ENCODE results near the gene TCEAL3. TPM values are rescaled to one million over a fixed set of nuclear protein-coding genes. Genes with fewer than 3 reads are reported as not detected.

Gene TCEAL3
- polyA plus RNA-seq, 4 donors, result 2.2 to 18.6 (median 11.2) TPM

DNA sequence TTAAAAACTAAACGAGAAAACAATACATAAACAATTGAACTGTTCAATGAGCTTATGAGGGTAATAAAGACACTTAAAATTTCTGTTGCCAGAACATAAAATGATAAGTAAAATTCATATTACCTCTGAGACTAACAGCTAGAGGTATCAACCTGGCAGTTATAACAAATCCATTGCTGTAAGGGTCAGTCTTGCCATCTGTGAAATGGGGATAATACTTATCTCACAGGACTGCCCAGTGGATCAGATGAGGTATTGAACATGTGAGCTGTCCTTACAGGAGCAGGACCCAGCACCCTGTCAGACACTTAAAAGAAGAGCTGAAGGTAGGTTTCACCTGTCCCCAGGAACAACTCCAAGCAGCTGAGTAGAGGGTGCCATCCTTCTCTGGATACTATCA, 2.5 kb downstream of the TCEAL3 start:
- Histone ChIP-seq H3K27ac (ENCODE audit: low read depth in 1 of 3, low read length in 2 of 3) (no peak overlapping the region), H3K36me3 (ENCODE audit: control insufficient read depth in 3 of 3, insufficient read depth in 2 of 3, low read depth in 1 of 3, low read length in 3 of 3) (no peaks in the 10 kb centered on the region), H3K4me1 (ENCODE audit: control insufficient read depth in 3 of 3, insufficient read depth in 2 of 3, low read depth in 1 of 3, low read length in 2 of 3) (peaks cover 0 to 4% (median 0%) of the 10 kb centered on the region in 3 donors), H3K9me3 (ENCODE audit: control insufficient read depth in 2 of 2, insufficient read depth in 1 of 2, low read depth in 1 of 2, low read length in 1 of 2) (no peaks in the 10 kb centered on the region), H3K27me3 (ENCODE audit: control insufficient read depth in 3 of 3, insufficient read depth in 3 of 3, low read length in 3 of 3) (no peaks in the 10 kb centered on the region), H3K4me3 (ENCODE audit: low read depth in 1 of 3, low read length in 3 of 3) (no peak overlapping the region)
- DNase-seq (no peak), FAIRE-seq (no peak)
- 49 to 70% (median 60%) methylated on average over 1 of the region's 1 CpG for WGBS, 3 donors

DNA sequence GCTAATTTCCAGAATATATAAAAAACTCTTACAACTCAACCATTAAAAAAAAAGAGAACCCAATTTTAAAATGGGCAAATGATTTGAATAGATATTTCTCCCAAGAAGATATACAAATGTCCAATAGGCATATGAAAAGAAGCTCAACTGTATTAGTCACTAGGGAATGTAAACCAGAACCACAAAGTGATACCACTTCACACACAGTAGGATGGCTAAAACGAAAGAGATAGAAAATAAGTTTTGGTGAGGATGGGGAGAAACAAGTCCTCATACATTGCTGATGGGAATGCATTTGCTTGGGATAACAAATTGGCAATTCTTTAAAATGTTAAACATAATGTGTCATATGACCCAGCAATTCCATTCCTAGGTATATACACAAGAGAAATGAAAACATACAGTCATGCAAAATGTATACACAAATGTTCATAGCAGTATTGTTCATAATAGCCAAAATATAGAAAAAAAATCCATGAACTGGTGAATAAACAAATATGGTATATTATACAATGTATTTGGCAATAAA, 5.7 kb downstream of the TCEAL3 start:
- H3K4me1 ChIP-seq (ENCODE audit: control insufficient read depth in 3 of 3, insufficient read depth in 2 of 3, low read depth in 1 of 3, low read length in 2 of 3), result no peaks in the 10 kb centered on the region
- no peak overlapping the region for H3K27ac ChIP-seq (ENCODE audit: low read depth in 1 of 3, low read length in 2 of 3)
- FAIRE-seq, result no peak
- H3K27me3 ChIP-seq (ENCODE audit: control insufficient read depth in 3 of 3, insufficient read depth in 3 of 3, low read length in 3 of 3), result no peaks in the 10 kb centered on the region
- H3K36me3 ChIP-seq (ENCODE audit: control insufficient read depth in 3 of 3, insufficient read depth in 2 of 3, low read depth in 1 of 3, low read length in 3 of 3), result no peaks in the 10 kb centered on the region
- no peak overlapping the region for H3K4me3 ChIP-seq (ENCODE audit: low read depth in 1 of 3, low read length in 3 of 3)
- DNase-seq, result no peak
- no peaks in the 10 kb centered on the region for H3K9me3 ChIP-seq (ENCODE audit: control insufficient read depth in 2 of 2, insufficient read depth in 1 of 2, low read depth in 1 of 2, low read length in 1 of 2)
- WGBS, 3 donors, result 57 to 93% (median 78%) methylated on average over 1 of the region's 1 CpG

DNA sequence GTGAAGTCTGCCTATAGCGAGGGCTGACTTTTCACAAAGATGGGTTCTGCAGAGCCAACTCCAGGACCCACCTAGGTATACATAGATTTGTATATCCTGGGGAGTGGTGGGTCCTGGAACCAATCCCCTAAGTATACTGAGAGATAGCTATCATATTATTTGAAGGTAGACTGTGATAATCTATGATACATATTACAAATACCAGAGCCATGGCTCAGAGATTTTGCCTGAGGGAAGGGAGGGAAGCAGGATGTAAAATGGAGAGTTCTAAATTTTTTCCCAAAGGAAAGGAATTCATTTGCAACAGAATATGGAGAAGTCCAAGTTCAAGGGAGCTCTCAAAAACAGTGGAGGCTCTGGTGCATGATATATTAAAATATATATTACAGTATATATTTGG, 7.2 kb downstream of the TCEAL3 start:
- Histone ChIP-seq H3K27ac (ENCODE audit: low read depth in 1 of 3, low read length in 2 of 3) (no peak overlapping the region), H3K4me1 (ENCODE audit: control insufficient read depth in 3 of 3, insufficient read depth in 2 of 3, low read depth in 1 of 3, low read length in 2 of 3) (no peaks in the 10 kb centered on the region), H3K4me3 (ENCODE audit: low read depth in 1 of 3, low read length in 3 of 3) (no peak overlapping the region), H3K9me3 (ENCODE audit: control insufficient read depth in 2 of 2, insufficient read depth in 1 of 2, low read depth in 1 of 2, low read length in 1 of 2) (no peaks in the 10 kb centered on the region), H3K36me3 (ENCODE audit: control insufficient read depth in 3 of 3, insufficient read depth in 2 of 3, low read depth in 1 of 3, low read length in 3 of 3) (no peaks in the 10 kb centered on the region), H3K27me3 (ENCODE audit: control insufficient read depth in 3 of 3, insufficient read depth in 3 of 3, low read length in 3 of 3) (no peaks in the 10 kb centered on the region)
- DNase-seq, result no peak
- WGBS, 3 donors, result 56 to 88% (median 65%) methylated on average over 1 of the region's 1 CpG
- FAIRE-seq, result no peak

DNA sequence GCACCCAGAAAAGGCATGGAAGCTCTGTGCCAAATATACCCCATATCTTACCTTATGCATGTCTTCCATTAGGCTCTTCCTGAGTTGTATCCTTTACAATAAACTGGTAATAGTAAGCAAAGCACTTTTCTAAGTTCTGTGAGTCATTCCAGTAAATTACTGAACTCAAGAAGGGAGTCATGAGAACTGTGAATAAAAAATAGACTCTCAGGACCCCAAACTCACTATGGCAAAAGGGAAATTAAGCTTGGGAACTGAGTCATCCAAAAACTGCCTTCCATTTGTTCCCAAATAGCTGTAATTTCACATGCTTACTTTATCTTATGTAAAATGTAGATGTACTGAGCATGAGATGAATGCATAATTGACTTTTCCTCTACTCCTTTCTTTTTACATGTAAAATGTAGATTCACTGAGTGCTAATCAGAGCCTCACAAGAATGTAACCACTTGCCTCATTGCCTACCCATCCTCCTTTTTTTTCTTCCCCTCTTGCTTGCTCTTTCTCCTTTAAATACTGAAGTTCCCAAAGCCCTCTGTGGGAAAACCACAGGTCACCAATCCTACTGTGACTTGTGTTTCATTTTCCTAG, 8.1 kb downstream of the TCEAL3 start:
- H3K27ac ChIP-seq (ENCODE audit: low read depth in 1 of 3, low read length in 2 of 3), result no peak overlapping the region
- no peak for DNase-seq
- no peak overlapping the region for H3K4me3 ChIP-seq (ENCODE audit: low read depth in 1 of 3, low read length in 3 of 3)
- H3K9me3 ChIP-seq (ENCODE audit: control insufficient read depth in 2 of 2, insufficient read depth in 1 of 2, low read depth in 1 of 2, low read length in 1 of 2), result no peaks in the 10 kb centered on the region
- no peaks in the 10 kb centered on the region for H3K36me3 ChIP-seq (ENCODE audit: control insufficient read depth in 3 of 3, insufficient read depth in 2 of 3, low read depth in 1 of 3, low read length in 3 of 3)
- no peaks in the 10 kb centered on the region for H3K27me3 ChIP-seq (ENCODE audit: control insufficient read depth in 3 of 3, insufficient read depth in 3 of 3, low read length in 3 of 3)
- H3K4me1 ChIP-seq (ENCODE audit: control insufficient read depth in 3 of 3, insufficient read depth in 2 of 3, low read depth in 1 of 3, low read length in 2 of 3), result no peaks in the 10 kb centered on the region
- no peak for FAIRE-seq

DNA sequence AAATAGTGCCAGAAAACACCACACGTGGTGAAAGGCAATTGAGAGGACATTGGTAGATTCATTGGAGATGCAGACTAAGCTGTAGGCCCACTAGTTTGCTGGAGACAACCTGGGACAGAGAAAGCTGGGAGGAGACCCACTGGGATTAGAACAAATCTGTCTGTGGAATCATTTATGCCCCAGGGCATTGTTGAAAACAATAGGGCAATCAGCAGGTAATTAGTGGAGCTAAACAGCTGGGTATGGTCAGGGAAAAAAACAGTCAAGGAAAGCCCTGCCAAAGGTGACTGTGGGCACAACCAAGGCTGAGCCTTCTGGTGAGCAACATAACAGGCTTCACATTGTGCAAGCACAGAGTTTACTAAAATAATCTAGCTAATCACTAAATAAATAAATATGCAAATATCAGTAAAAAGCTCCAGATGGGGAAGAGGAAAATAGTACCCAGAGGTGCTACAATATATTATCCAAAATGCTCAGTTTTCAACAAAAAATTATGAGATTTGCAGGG, 9.0 kb downstream of the TCEAL3 start:
- no peaks in the 10 kb centered on the region for H3K27me3 ChIP-seq (ENCODE audit: control insufficient read depth in 3 of 3, insufficient read depth in 3 of 3, low read length in 3 of 3)
- no peaks in the 10 kb centered on the region for H3K36me3 ChIP-seq (ENCODE audit: control insufficient read depth in 3 of 3, insufficient read depth in 2 of 3, low read depth in 1 of 3, low read length in 3 of 3)
- 17 to 62% (median 50%) methylated on average over 1 of the region's 1 CpG for WGBS, 3 donors
- no peaks in the 10 kb centered on the region for H3K4me1 ChIP-seq (ENCODE audit: control insufficient read depth in 3 of 3, insufficient read depth in 2 of 3, low read depth in 1 of 3, low read length in 2 of 3)
- H3K4me3 ChIP-seq (ENCODE audit: low read depth in 1 of 3, low read length in 3 of 3), result no peak overlapping the region
- H3K27ac ChIP-seq (ENCODE audit: low read depth in 1 of 3, low read length in 2 of 3), result no peak overlapping the region
- no peaks in the 10 kb centered on the region for H3K9me3 ChIP-seq (ENCODE audit: control insufficient read depth in 2 of 2, insufficient read depth in 1 of 2, low read depth in 1 of 2, low read length in 1 of 2)
- FAIRE-seq (no peak), DNase-seq (no peak)

DNA sequence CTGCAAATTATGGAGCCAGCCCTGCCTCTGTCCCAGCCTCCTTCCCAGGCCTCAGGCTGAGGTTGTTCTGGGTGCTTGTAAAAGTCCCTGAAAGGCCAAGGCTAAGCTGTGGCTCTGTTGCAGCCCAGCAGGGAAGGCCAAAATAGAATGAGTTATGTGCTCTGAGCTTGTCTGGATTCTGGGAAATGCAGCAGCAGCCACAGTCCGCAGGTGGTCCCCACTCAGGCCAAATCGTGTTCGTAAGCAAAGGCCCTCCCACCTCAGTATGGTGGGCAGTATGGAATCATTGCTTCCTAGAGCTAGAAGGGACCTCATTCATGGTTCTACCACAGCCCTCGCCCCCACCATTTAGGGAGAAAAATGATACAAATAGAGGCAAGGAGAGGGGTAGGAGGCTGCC, 16.3 kb downstream of the TCEAL3 start:
- Histone ChIP-seq H3K4me3 (ENCODE audit: low read depth in 1 of 3, low read length in 3 of 3) (no peak overlapping the region), H3K9me3 (ENCODE audit: control insufficient read depth in 2 of 2, insufficient read depth in 1 of 2, low read depth in 1 of 2, low read length in 1 of 2) (no peaks in the 10 kb centered on the region), H3K36me3 (ENCODE audit: control insufficient read depth in 3 of 3, insufficient read depth in 2 of 3, low read depth in 1 of 3, low read length in 3 of 3) (peaks cover 0 to 2% (median 0%) of the 10 kb centered on the region in 3 donors), H3K27me3 (ENCODE audit: control insufficient read depth in 3 of 3, insufficient read depth in 3 of 3, low read length in 3 of 3) (no peaks in the 10 kb centered on the region), H3K27ac (ENCODE audit: low read depth in 1 of 3, low read length in 2 of 3) (peak overlapping the region in 2 of 3 donors; percentile 31 to 53), H3K4me1 (ENCODE audit: control insufficient read depth in 3 of 3, insufficient read depth in 2 of 3, low read depth in 1 of 3, low read length in 2 of 3) (peaks cover 0 to 4% (median 0%) of the 10 kb centered on the region in 3 donors)
- no peak for FAIRE-seq
- 63 to 83% (median 79%) methylated on average over 4 of the region's 4 CpGs for WGBS, 3 donors
- no peak for DNase-seq

DNA sequence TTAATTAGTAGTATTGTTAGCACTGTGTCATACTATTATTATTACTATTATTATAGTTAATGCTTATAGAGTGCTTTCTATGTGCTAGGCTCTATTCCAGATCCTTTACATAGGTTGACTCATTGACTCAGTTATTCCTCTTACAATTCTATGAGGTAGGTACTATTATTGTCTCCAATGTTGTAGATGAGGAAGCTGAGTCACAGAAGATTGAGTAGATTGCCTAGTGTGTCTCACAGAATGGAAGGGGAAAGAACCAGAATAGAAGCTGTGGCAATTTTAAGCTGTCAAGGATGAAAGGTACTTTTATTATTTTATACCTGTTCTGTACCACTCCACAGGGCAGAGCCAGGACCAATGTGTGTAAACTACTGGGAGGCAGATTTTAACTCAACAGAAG, 19.1 kb downstream of the TCEAL3 start:
- no peak for DNase-seq
- H3K27me3 ChIP-seq (ENCODE audit: control insufficient read depth in 3 of 3, insufficient read depth in 3 of 3, low read length in 3 of 3), result no peaks in the 10 kb centered on the region
- peaks cover 0 to 4% (median 0%) of the 10 kb centered on the region in 3 donors for H3K4me1 ChIP-seq (ENCODE audit: control insufficient read depth in 3 of 3, insufficient read depth in 2 of 3, low read depth in 1 of 3, low read length in 2 of 3)
- H3K4me3 ChIP-seq (ENCODE audit: low read depth in 1 of 3, low read length in 3 of 3), result no peak overlapping the region
- H3K36me3 ChIP-seq (ENCODE audit: control insufficient read depth in 3 of 3, insufficient read depth in 2 of 3, low read depth in 1 of 3, low read length in 3 of 3), result peaks cover 0 to 7% (median 0%) of the 10 kb centered on the region in 3 donors
- H3K9me3 ChIP-seq (ENCODE audit: control insufficient read depth in 2 of 2, insufficient read depth in 1 of 2, low read depth in 1 of 2, low read length in 1 of 2), result no peaks in the 10 kb centered on the region
- no peak overlapping the region for H3K27ac ChIP-seq (ENCODE audit: low read depth in 1 of 3, low read length in 2 of 3)
- no peak for FAIRE-seq

DNA sequence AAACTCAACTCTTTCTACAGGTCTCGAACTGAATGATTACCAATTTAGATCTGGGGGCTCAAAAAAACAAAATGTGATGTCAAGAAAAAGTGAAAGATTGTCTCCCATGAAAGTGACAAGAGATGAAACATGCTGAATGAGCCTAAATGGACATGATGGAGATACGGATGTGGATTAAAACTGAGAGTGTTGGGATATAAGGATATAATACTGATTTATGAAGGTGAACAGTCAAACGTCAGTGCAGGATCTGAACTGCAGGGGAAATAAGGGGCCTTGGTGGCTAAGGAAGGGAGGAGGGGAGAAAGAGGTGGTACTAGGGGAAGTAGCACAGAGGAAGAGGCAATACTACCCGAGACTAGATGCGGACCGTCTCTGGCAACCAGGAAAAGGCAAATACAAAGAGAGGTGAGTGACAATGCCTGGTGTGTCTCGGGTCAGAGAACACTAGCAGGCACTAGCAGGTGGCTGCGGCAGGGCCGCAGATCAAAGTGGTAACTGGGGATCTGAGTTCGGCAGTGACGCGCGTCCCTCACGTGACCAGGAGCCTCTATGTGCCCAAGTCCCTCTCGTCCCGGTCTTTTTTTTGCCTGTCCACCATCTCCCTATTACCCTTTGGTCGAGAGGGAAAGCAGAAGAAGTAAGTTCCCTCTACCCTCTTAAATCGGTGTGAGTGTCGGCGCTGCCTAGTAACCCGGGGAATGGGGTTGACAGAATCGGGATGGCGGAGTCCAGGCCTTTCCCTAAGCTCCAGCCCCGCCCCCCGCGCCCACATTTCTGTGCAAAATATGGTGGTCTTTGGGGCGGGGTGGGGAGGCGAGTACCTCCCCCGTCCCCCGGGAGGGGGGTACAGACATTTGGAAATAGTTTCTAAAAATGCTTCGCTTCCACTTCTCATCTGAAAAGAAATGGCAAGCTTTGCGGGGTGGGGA, 20.9 kb downstream of the TCEAL3 start, which contains the start of gene TCEAL1:
Gene TCEAL1, plus strand, starts transcription at position 590 of the 932 bp plus-strand sequence. CDS start 942 bp downstream, outside the sequence.
- DNase-seq, result peak; percentile 79 to 83
- Histone ChIP-seq H3K4me3 (ENCODE audit: low read depth in 1 of 3, low read length in 3 of 3) (peak within 1 kb of the TSS; percentile 57 to 72 (median 64)), H3K27me3 (ENCODE audit: control insufficient read depth in 3 of 3, insufficient read depth in 3 of 3, low read length in 3 of 3) (no peaks in the 10 kb centered on the region), H3K9me3 (ENCODE audit: control insufficient read depth in 2 of 2, insufficient read depth in 1 of 2, low read depth in 1 of 2, low read length in 1 of 2) (no peaks in the 10 kb centered on the region), H3K36me3 (ENCODE audit: control insufficient read depth in 3 of 3, insufficient read depth in 2 of 3, low read depth in 1 of 3, low read length in 3 of 3) (peaks cover 0 to 7% (median 0%) of the 10 kb centered on the region in 3 donors), H3K4me1 (ENCODE audit: control insufficient read depth in 3 of 3, insufficient read depth in 2 of 3, low read depth in 1 of 3, low read length in 2 of 3) (peaks cover 0 to 4% (median 0%) of the 10 kb centered on the region in 3 donors), H3K27ac (ENCODE audit: low read depth in 1 of 3, low read length in 2 of 3) (peak within 1 kb of the TSS; percentile 60 to 99 (median 94))
- 3 to 27% (median 7%) methylated on average over 23 to 32 of the region's 32 CpGs for WGBS, 3 donors
- FAIRE-seq, result no peak

All from small intestine (tissue), 7 donors.